GM12873 (cell line): ENCODE results near the gene CPN1.

Experiments used
- TF ChIP-seq, protein P1 (sequence below): IDR thresholded peaks from 2 replicates; pipeline ENCODE4 v1.5.1; 2012; ENCODE audit warnings: low read depth, mild to moderate bottlenecking, moderate library complexity, low read length, control low read depth; ENCODE audit not compliant: insufficient read depth; ENCODE audit errors: missing control alignments

Gene CPN1

DNA sequence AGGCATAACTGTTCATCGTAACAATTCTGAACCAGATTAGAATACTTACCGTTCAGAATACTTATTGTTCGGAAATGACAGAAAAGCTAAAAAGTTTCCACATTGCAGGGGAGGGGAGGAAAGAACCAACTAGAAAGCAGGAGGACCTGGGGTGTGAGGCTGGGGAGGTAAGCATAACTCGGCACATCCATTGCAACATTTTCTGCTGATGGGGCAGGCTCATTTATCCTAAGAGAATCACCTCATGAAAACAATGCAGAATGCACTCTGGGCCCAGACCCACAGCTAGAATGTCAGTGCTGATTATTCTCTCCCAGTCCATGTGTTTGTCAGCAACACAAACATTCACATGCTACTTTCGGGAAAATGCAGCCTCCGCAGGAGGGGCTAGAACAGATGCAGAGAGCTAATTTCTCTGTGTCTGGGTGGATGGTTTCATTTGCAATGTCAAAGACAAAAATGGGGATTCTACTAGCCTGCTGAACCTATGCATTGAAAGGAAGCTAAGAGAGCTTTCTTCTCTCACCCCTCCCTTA is 81.5 kb downstream of the CPN1 start:
- TF ChIP-seq, protein P1, sequence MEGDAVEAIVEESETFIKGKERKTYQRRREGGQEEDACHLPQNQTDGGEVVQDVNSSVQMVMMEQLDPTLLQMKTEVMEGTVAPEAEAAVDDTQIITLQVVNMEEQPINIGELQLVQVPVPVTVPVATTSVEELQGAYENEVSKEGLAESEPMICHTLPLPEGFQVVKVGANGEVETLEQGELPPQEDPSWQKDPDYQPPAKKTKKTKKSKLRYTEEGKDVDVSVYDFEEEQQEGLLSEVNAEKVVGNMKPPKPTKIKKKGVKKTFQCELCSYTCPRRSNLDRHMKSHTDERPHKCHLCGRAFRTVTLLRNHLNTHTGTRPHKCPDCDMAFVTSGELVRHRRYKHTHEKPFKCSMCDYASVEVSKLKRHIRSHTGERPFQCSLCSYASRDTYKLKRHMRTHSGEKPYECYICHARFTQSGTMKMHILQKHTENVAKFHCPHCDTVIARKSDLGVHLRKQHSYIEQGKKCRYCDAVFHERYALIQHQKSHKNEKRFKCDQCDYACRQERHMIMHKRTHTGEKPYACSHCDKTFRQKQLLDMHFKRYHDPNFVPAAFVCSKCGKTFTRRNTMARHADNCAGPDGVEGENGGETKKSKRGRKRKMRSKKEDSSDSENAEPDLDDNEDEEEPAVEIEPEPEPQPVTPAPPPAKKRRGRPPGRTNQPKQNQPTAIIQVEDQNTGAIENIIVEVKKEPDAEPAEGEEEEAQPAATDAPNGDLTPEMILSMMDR: no peak

DNA sequence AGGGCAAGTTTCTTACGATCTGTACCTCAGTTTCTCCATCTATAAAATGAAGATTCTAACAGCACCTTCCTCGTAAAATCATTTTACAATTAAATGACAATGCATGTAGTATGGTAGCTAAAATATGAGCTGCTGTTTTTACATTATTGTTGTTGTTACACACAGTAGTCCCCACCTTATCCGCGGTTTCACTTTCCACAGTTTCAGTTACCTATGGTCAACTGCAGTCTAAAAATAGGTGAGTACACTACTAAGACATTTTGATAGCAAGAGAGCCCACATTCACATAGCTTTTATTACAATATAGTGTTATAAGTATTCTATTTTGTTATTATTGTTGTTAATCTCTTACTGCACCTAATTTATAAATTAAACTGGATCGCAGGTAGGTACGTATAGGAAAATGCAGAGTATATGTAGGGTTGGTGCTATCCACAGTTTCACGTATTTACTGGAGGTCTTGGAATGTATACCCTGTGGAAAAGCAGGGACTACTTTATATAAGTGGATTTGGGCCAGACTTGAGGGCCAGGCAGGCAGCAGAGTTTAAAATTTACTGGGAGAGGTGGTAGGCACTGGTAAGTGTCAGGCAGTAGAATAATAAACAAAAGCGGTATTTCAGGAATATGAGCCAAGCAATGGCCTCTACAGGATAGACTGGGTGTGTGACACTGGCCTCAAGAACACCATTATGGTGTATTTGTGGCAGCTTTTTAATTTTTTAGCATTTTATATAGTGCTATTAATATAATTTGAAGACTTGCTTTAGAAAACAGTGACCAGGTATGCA is 82.2 kb downstream of the CPN1 start:
- TF ChIP-seq, protein P1: no peak

DNA sequence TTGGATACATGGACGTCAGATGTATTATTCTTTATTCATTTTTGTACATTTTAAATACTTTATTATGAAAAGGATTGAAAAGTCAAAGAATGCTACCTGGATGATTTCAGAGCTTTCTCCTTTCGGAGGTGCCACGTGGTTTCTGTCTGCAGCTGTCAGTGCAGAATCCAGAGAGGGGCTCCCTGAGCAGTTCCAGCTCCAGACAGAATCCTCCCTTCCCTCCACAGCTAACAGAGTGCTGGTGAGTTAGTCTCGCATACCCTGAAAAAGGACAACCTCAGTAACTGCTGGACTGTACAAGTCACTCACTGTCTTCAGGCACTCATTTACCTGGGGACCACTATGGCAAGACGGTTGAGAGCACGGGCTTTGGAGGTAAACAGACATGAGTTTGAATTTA is 82.8 kb downstream of the CPN1 start:
- TF ChIP-seq, protein P1: no peak

DNA sequence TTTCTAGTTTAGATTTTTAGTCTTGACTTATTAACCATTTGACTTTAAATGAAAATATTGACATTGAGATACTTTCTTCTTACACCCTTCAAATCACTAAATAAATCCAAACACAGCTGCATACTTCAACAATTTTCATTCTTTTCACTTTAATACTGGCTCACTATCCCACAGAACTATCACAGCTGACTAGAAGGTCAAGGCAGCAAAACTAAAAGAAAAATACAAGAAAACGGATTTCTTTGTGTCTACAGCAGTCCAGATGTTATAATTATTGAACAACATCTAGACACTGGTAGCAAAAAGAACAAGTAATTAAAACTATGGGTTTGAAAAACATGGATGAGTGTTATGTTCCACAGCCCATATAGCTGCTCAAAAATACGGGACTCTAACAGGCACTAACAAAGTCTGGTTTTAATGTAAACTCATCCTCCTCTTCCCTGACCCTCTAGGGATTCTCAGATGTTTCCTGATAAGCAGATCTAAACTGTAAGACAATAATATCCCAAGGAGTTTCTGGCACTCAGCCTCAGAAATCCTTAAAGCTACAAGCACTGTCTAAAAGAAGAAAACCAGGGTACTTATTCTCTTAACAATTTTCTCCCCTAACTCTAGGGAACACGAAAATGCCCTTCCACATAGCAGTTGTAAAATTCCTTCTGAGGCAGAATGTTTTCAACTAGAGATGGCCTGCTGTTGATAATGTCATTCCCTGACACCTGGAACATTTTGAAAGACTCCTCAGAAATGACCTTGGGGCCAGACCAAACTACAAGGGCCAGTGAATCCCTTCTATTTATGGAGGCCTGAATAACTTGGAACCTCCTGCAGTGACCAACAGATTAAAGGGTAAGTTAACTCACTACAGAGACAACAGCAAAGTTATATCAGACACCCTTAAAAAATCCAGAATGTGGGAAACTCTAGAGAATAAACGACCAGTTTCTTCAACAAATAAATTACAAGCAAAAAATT is 84.7 kb downstream of the CPN1 start:
- TF ChIP-seq, protein P1: no peak

DNA sequence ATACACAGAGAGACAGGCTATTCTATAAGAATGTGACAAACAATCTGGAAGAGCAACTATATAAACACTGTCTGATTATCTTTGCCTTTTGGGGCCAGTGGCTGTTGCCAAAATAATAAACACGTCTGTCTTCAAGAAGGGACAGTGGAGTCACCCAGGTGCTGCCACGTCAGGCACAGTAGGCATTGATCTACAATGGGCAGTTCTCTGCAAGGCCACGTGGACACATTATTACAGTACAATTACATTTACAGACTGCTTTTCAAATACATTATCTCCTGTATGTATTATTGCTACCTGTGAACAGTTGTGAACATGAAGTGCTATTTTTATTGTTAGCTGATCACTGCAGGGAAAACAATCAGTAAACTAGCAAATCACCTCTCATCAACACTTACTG is 86.0 kb downstream of the CPN1 start:
- TF ChIP-seq, protein P1: no peak

DNA sequence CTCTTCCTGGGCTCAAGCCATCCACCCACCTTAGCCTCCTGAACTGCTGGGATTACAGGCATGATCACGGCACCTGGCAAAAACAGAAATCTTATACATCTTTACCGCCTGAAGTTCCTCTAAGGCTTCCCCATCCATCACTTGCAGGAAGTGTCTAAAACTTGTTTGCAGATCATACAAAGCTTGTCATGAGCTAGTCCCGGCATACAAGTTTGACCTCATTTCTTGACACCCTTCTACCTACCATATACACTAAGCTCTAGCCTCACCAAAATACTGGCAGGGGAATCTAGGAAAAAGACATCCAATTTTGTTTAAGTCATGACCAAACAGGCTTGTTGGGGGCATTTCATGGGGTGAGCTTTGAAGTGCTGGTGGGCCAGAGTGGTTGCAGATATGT is 86.4 kb downstream of the CPN1 start:
- TF ChIP-seq, protein P1: no peak

DNA sequence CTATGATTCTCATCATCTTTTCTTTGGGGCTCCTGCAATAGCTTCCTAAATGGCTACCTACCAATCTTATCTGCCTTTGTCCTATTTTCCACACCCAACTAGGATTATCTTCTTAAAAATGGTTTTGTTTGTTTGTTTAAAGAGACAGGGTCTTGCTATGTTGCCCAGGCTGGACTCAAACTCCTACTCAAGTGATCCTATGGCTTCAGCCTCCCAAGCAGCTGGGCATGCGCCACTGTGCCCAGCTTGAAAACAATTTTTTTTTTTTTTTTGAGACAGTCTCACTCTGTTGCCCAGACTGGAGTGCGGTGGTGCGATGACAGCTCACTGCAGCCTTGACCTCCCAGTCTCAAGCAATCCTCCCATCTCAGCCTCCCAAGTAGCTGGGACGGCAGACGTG is 86.9 kb downstream of the CPN1 start:
- TF ChIP-seq, protein P1: no peak
